NCI-H82 treated with DMSO at 0.1 percent for 48 hours (cell line): ENCODE results near the gene KRT40.

Source experiments
- DNase-seq: peaks from one replicate; lab custom pipeline; 2025; ENCODE audit not compliant: unreplicated experiment; lab: John Stamatoyannopoulos, UW

The KRT40 gene

GRCh38 chr17:40953881-40954280 lies 30.2 kb downstream of the KRT40 start:
- no peak for DNase-seq

- DNase-seq: no peak
Observed at GRCh38 chr17:40952661-40953060, 31.5 kb downstream of the KRT40 start.

GRCh38 chr17:40952154-40952553 lies 32.0 kb downstream of the KRT40 start:
- DNase-seq: no peak

GRCh38 chr17:40951011-40951622 lies 33.0 kb downstream of the KRT40 start:
- DNase-seq: no peak

- DNase-seq: no peak
Observed at GRCh38 chr17:40950176-40950575, 34.0 kb downstream of the KRT40 start.

- no peak for DNase-seq
Observed at GRCh38 chr17:40949418-40949817, 34.7 kb downstream of the KRT40 start.

- DNase-seq: no peak
Observed at GRCh38 chr17:40947929-40948328, 36.2 kb downstream of the KRT40 start.

GRCh38 chr17:40945414-40945813 lies 38.7 kb downstream of the KRT40 start:
- no peak for DNase-seq

- DNase-seq: no peak
Observed at GRCh38 chr17:40944531-40944930, 39.6 kb downstream of the KRT40 start.

GRCh38 chr17:40942553-40942952 lies 41.6 kb downstream of the KRT40 start:
- DNase-seq: no peak

- no peak for DNase-seq
Observed at GRCh38 chr17:40940266-40940665, 43.9 kb downstream of the KRT40 start.

- no peak for DNase-seq
Observed at GRCh38 chr17:40938981-40939380, 45.1 kb downstream of the KRT40 start.

GRCh38 chr17:40937384-40937819 lies 46.7 kb downstream of the KRT40 start, which contains the start of gene KRT23:
KRT23 (minus strand) TSS chr17:40937646; CDS start chr17:40936603, 1,043 bp downstream.
- DNase-seq: no peak

- no peak for DNase-seq
Observed at GRCh38 chr17:40936976-40937375, 47.1 kb downstream of the KRT40 start.

GRCh38 chr17:40936437-40936971 lies 47.6 kb downstream of the KRT40 start:
- no peak for DNase-seq

GRCh38 chr17:40935624-40936023 lies 48.5 kb downstream of the KRT40 start:
- no peak for DNase-seq

- no peak for DNase-seq
Observed at GRCh38 chr17:40932608-40933007, 51.5 kb downstream of the KRT40 start.

- DNase-seq: no peak
Observed at GRCh38 chr17:40931311-40931710, 52.8 kb downstream of the KRT40 start.
